ENCODE measurements around the gene EXOG.

Gene EXOG

GRCh38 chr3:38549957-38550840 lies 54.1 kb downstream of the EXOG start:
- TF ChIP-seq CTCF (conservative IDR thresholded peaks at IDR 0.05; ENCODE audit: low read length) = no peak
- DNase-seq (ENCODE audit: low read depth) = no peak

DNA sequence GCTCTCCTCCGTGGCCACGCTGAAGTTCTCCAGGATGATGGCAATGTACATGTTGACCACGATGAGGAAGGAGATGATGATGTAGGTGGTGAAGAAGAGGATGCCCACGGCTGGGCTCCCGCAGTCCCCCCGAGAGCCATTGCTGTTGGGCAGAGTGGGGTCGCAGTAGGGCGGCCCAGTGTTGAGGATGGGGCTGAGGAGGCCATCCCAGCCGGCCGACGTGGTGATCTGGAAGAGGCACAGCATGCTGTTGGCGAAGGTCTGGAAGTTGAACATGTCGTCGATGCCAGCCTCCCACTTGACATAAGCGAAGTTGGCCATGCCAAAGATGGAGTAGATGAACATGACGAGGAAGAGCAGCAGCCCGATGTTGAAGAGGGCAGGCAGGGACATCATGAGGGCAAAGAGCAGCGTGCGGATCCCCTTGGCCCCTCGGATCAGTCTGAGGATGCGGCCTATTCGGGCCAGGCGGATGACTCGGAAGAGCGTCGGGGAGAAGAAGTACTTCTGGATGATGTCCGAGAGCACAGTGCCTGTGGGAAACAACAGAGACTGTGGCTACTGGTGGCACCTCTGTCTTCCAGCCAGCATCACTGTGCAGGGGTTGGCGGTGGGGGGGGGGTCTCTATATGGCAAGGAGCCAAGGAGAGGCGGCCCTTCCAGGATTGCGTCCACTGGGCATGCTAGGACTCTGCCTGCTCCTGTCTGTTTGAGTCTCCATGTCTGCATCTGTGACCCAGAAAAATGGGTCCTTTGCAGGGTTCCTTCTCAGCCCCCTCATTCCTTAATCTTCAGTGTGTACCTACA lies 55.1 kb downstream of the EXOG start:
- no peak for DNase-seq (ENCODE audit: low read depth)
- TF ChIP-seq CTCF (conservative IDR thresholded peaks at IDR 0.05; ENCODE audit: low read length) = no peak
- H3K4me3 ChIP-seq (ENCODE audit: low read length) = no peak overlapping the region

More at GRCh38 chr3:38549957-38550840, 54.1 kb downstream of the EXOG start:
- no peak overlapping the region for H3K4me3 ChIP-seq (ENCODE audit: low read length)

DNA sequence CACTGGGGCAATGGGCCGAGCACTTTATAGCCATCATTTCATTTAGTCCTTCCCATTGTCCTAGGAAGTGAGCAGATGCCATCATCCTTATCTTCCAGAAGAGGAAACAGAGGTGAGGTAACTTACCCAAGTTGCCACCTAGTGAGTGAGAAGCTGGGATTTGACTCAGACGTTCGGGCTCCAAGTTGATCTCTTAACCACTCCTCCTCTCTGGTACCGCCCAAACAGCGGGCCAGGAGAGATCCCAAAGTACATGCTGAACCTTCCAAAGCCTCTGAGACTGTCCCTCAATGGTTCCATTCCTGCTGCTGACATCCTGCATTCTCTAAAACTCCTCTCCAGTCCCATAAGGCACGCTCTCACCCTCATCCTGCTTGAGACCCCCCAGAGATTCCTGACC lies 56.2 kb downstream of the EXOG start:
- TF ChIP-seq CTCF (conservative IDR thresholded peaks at IDR 0.05; ENCODE audit: low read length) = no peak
- no peak overlapping the region for H3K4me3 ChIP-seq (ENCODE audit: low read length)
- no peak for DNase-seq (ENCODE audit: low read depth)

- no peak for DNase-seq (ENCODE audit: low read depth)
- H3K4me3 ChIP-seq (ENCODE audit: low read length) = no peak overlapping the region
- no peak for TF ChIP-seq CTCF (conservative IDR thresholded peaks at IDR 0.05; ENCODE audit: low read length)
These were observed 56.9 kb downstream of the EXOG start for GRCh38 chr3:38553071-38553470.

- no peak for TF ChIP-seq CTCF (conservative IDR thresholded peaks at IDR 0.05; ENCODE audit: low read length)
- DNase-seq (ENCODE audit: low read depth) = no peak
- no peak overlapping the region for H3K4me3 ChIP-seq (ENCODE audit: low read length)
These were observed 58.1 kb downstream of the EXOG start for GRCh38 chr3:38554127-38554827.

- TF ChIP-seq CTCF (conservative IDR thresholded peaks at IDR 0.05; ENCODE audit: low read length) = no peak
- no peak for DNase-seq (ENCODE audit: low read depth)
- no peak overlapping the region for H3K4me3 ChIP-seq (ENCODE audit: low read length)
These were observed 59.2 kb downstream of the EXOG start for GRCh38 chr3:38555149-38555840.
